Mesothelial cell of epicardium (in vitro differentiated cells): ENCODE measurements around the gene PEAK1. TPM values are rescaled to one million over a fixed set of nuclear protein-coding genes. Genes with fewer than 3 reads are reported as not detected.
A peak's percentile ranks its signal among the peaks of the same experiment; 100 is the strongest.

Experiments used
- DNase-seq, 2 experiments: peaks; one replicate each; pipeline ENCODE4 v3.0.0; 2021; ENCODE audit warnings: low spot score in 2 of 2; ENCODE audit not compliant: unreplicated experiment in 2 of 2
- H3K27ac Mint-ChIP-seq: 2 replicates; pipeline ENCODE4 v1.8.0; 2021; ENCODE audit warnings: mixed read lengths
- H3K27me3 Mint-ChIP-seq: 2 replicates; pipeline ENCODE4 v1.8.0; 2021; ENCODE audit warnings: low read depth, mixed read lengths
- H3K36me3 Mint-ChIP-seq: 2 replicates; pipeline ENCODE4 v1.8.0; 2021; ENCODE audit warnings: mixed read lengths
- H3K4me1 Mint-ChIP-seq: 2 replicates; pipeline ENCODE4 v1.8.0; 2021; ENCODE audit warnings: mixed read lengths
- H3K4me3 Mint-ChIP-seq: 2 replicates; pipeline ENCODE4 v1.8.0; 2021; ENCODE audit warnings: mild to moderate bottlenecking, moderate library complexity, mixed read lengths
- H3K9me3 Mint-ChIP-seq: 2 replicates; pipeline ENCODE4 v1.8.0; 2021; ENCODE audit warnings: mixed read lengths
- CTCF ChIP-seq: fragments of 200-600 bp; sonication (generic); IDR thresholded peaks from one replicate; pipeline ENCODE4 v1.5.0; 2021; ENCODE audit warnings: antibody characterized with exemption; ENCODE audit not compliant: unreplicated experiment
- total RNA-seq: library from RNA; stranded (reverse); gene quantifications from 3 replicates; pipeline ENCODE4 v1.2.1, GENCODE V29; 2021

Gene PEAK1
- total RNA-seq = 90.2 to 92.3 TPM (median 91.8 TPM) in 3 replicates

GRCh38 chr15:77419836-77420609 lies at the start of gene PEAK1:
PEAK1 (minus strand) TSS chr15:77420104; CDS start chr15:77181926, 238,178 bp downstream.
- H3K27me3 Mint-ChIP-seq = no peaks in the 10 kb centered on the region
- no peaks in the 10 kb centered on the region for H3K9me3 Mint-ChIP-seq
- H3K4me1 Mint-ChIP-seq = peaks cover 51% of the 10 kb centered on the region
- H3K27ac Mint-ChIP-seq = peak within 1 kb of the TSS; percentile 99
- DNase-seq = peak; percentile 98 to 99
- peak within 1 kb of the TSS; percentile 94 for H3K4me3 Mint-ChIP-seq
- no peak for TF ChIP-seq CTCF
- H3K36me3 Mint-ChIP-seq = no peaks in the 10 kb centered on the region

- peaks cover 41% of the 10 kb centered on the region for H3K36me3 Mint-ChIP-seq
- no peak for TF ChIP-seq CTCF
- no peak for DNase-seq
- H3K9me3 Mint-ChIP-seq = no peaks in the 10 kb centered on the region
- H3K27ac Mint-ChIP-seq = no peak overlapping the region
- no peaks in the 10 kb centered on the region for H3K4me1 Mint-ChIP-seq
- no peak overlapping the region for H3K4me3 Mint-ChIP-seq
- H3K27me3 Mint-ChIP-seq = no peaks in the 10 kb centered on the region
Observed at GRCh38 chr15:77468896-77469295, 49.0 kb upstream of the PEAK1 start.

- TF ChIP-seq CTCF = no peak
Observed at GRCh38 chr15:77466521-77466920, 46.6 kb upstream of the PEAK1 start.

GRCh38 chr15:77464129-77464865 lies 44.4 kb upstream of the PEAK1 start:
- no peak overlapping the region for H3K27ac Mint-ChIP-seq
- H3K36me3 Mint-ChIP-seq = peaks cover 38% of the 10 kb centered on the region
- DNase-seq = no peak
- no peaks in the 10 kb centered on the region for H3K27me3 Mint-ChIP-seq
- no peak overlapping the region for H3K4me3 Mint-ChIP-seq
- TF ChIP-seq CTCF = no peak
- H3K4me1 Mint-ChIP-seq = no peaks in the 10 kb centered on the region
- no peaks in the 10 kb centered on the region for H3K9me3 Mint-ChIP-seq

More at GRCh38 chr15:77466521-77466920, 46.6 kb upstream of the PEAK1 start:
- no peak for DNase-seq
- Mint-ChIP-seq H3K9me3 (no peaks in the 10 kb centered on the region), H3K27me3 (no peaks in the 10 kb centered on the region), H3K4me1 (no peaks in the 10 kb centered on the region), H3K36me3 (peaks cover 31% of the 10 kb centered on the region), H3K27ac (no peak overlapping the region), H3K4me3 (no peak overlapping the region)

- Mint-ChIP-seq H3K27me3 (no peaks in the 10 kb centered on the region), H3K4me3 (no peak overlapping the region), H3K9me3 (no peaks in the 10 kb centered on the region), H3K36me3 (peaks cover 28% of the 10 kb centered on the region), H3K27ac (no peak overlapping the region), H3K4me1 (peaks cover 19% of the 10 kb centered on the region)
- no peak for TF ChIP-seq CTCF
- no peak for DNase-seq
Observed at GRCh38 chr15:77461486-77461885, 41.6 kb upstream of the PEAK1 start.
